Glomerular endothelial cell (primary cell): Measurements from ENCODE around the gene LRRC75A. TPM values are rescaled to one million over a fixed set of nuclear protein-coding genes. Genes with fewer than 3 reads are reported as not detected.
A peak's percentile ranks its signal among the peaks of the same experiment; 100 is the strongest.
"Not testable (repeated sequence)": the region's sequence is repeated elsewhere in the genome, so short reads cannot be mapped to it uniquely, and the experiment has no call there.

Experiments used
- DNase-seq: peaks from one replicate; pipeline ENCODE4 v3.0.0-alpha.2; 2011; ENCODE audit warnings: low read depth, low spot score; ENCODE audit errors: extremely low read depth
- total RNA-seq: library from RNA; depleted of rRNA; stranded (reverse); fragments of >200 nt; gene quantifications from 2 replicates; pipeline ENCODE4 v1.2.3, GENCODE V29; 2015

LRRC75A gene
- 0.88 and 1.2 TPM in 2 replicates for total RNA-seq

- no peak for DNase-seq
These were observed at the start of gene LRRC75A for GRCh38 chr17:16491703-16492612. TSS of gene LRRC75A (minus strand) at chr17:16492193. CDS start at chr17:16491990, 203 bp downstream.

- DNase-seq, result no peak
These were observed 45.1 kb upstream of the LRRC75A start for GRCh38 chr17:16537130-16537458.

- no peak for DNase-seq
These were observed 42.2 kb upstream of the LRRC75A start for GRCh38 chr17:16534236-16534635.

- no peak for DNase-seq
These were observed 37.9 kb upstream of the LRRC75A start for GRCh38 chr17:16529906-16530305.

- DNase-seq, result no peak
These were observed 35.3 kb upstream of the LRRC75A start for GRCh38 chr17:16527298-16527697.

DNA sequence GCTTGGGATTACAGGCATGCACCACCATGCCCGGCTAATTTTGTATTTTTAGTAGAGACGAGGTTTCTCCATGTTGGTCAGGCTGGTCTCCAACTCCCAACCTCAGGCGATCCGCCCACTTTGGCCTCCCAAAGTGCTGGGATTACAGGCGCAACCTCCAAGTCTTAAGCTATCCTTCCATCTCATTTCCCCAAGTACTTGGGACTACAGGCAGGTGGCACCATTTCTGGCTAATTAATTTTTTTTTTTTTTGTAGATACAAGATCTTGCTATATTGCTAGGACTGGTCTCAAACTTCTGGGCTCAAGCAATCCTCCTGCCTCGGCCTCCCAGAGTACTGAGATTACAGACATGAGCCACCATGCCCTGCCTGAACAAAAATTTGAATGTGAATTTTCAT is 33.6 kb upstream of the LRRC75A start:
- DNase-seq, result not testable (repeated sequence)

- peak; percentile 56 for DNase-seq
These were observed 29.2 kb upstream of the LRRC75A start for GRCh38 chr17:16521070-16521727.

GRCh38 chr17:16519021-16519420 is 27.0 kb upstream of the LRRC75A start:
- no peak for DNase-seq

GRCh38 chr17:16517477-16517876 is 25.5 kb upstream of the LRRC75A start:
- no peak for DNase-seq

DNA sequence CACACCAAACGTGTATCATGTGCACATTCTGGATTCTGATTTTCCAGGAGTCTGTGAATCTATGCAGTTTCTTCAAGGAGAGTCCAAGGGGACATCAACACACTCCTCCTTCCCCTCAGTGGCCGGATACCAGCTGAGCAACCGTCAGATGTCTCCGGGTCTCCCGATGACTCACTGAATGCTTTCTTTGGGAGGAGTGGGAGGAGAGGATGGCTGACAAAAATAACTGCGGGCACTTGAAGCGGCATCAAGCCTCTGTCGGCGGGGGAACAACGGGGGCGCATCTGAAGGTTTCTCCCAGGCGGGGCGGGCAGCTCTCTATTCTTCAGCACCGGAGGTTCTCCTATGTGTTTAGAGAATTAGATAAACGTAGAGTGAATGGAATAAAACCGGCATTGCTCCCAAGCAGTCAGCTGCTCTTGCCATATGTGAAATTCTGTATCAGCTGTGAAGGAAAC is 24.6 kb upstream of the LRRC75A start:
- DNase-seq, result no peak

- DNase-seq, result no peak
These were observed 23.9 kb upstream of the LRRC75A start for GRCh38 chr17:16515933-16516332.

DNA sequence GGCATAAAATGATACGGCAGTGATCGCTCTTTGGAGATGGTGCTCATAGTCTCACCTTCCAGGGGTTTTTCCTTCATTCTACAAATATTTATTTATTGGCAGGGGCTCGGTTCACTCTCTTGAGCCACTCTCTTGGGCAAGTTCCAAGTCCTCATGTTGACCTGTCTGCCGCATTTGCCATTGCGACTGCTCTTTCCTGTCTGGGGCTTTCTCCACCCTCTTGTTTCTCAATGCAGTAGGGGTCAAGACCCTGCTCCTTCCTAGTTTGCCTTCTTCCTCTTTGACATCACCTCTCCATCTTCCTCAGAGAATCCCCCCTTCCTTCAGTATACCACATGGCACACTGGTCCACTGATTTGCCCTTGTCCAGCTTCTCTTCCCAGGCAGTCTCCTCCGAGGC is 21.9 kb upstream of the LRRC75A start:
- DNase-seq, result no peak

GRCh38 chr17:16512011-16512410 is 20.0 kb upstream of the LRRC75A start:
- DNase-seq, result no peak

DNA sequence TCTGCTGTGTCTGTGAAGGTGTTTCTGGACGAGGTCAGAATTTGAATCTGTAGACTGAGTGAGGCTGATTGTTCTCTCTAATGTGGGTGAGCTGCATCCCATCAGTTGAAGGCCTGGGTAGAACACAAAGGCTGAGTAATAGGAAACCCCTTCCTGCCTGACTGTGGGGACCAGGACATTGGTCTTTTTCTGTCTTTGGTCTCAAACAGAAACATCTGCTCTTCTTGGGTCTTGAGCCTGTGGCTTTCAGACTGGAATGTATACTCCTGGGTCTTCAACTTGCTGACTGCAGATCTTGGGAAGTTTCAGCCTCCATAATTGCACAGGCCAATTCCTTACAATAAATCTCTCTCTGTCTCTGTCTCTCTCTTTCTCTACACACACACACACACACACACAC is 19.6 kb upstream of the LRRC75A start:
- no peak for DNase-seq

DNA sequence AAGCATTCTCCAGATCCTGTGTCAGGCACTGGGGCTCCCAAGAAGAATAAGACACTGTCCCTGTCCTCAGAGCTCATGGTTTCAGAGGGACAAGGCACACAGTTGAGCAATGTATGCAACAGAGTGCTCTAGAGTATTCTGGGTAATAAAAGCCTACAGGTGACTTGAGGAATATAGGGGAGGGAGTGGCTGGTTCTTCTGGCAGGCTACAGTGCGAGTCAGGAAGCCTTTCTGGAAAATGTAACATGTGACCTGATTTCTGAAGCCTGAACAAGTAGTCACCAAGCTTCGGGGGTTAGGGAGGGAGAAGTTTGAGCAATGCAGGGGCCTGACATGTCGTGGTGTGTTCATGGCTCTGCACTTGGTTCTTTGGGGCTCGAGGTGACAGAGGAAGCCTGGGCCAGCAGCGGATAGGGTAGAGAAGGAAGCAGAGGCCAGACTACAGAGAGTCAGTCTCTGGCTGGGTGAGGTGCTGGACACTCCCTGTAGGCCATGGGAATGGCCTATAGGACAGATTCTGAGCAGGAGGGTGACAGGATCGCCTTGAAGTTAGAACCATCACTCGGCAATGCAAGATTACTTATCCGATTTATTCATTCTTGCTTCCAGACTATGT is 16.0 kb upstream of the LRRC75A start:
- DNase-seq, result no peak

DNA sequence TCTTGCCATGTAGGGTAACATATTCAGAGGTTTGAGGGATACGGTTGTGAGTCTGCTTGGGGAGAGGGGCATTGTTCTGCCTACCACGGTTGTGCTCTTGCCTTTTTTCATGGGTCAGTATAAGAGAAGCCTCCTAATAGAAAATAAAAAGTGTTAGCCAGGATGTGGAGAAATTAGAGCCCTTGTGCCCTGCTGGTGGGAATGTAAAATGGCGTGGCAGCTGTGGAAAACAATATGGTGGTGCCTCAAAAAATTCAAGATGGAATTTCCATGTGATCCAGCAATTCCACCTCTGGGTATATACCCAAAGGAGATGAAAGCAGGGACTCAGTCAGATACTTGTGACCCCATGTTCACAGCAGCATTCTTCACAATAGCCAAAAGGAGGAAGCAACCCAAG is 14.2 kb upstream of the LRRC75A start:
- DNase-seq, result no peak

DNA sequence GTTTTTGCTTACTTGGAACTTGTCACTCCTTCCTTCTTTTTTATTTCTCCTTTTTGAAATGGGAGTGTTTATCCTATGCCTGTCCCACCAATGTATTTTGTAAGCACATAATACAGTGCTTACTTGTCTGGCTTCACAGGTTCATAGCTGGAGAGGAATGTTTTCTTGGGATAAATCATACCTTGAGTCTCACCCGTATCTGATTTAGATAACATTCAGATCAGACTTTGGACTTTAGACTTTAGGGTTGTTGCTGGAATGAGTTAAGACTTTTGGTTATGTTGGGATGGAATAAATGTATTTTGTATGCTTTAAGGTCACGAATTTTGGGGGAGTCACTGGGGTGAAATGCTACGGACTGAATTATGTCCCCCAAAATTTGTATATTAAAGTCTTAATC is 13.0 kb upstream of the LRRC75A start:
- no peak for DNase-seq

- no peak for DNase-seq
These were observed 5.0 kb upstream of the LRRC75A start for GRCh38 chr17:16496820-16497489.

GRCh38 chr17:16495980-16496819 is 4.2 kb upstream of the LRRC75A start:
- no peak for DNase-seq

DNA sequence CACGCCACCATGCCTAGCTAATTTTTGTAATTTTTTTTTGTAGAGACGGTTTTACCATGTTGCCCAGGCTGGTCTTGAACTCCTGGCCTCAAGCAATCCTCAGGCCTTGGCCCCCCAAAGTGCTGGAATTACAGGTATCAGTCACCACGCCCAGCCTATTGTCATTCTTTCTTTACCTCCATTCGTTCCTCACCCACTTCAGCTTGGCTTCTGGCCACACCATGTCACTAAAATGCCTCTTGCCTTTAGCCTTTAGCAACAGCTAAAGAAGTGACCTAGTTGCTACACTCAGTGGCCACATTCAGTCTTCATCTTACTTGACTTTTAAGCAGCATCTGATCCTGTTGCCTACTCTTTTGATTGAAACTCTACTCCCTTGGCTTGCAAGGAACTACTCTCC is 3.6 kb upstream of the LRRC75A start:
- no peak for DNase-seq
